Measurements from ENCODE around the gene SLC6A3. TPM values are rescaled to one million over a fixed set of nuclear protein-coding genes. Genes with fewer than 3 reads are reported as not detected.

SLC6A3 gene
- total and polyA plus RNA-seq, 2 of the 13 experiments (the other 11 are each of a cell fraction or from before 2014, with no cell fraction given) = 0.01 TPM; not detected in 1

GRCh38 chr5:1476181-1476966 lies 31.1 kb upstream of the SLC6A3 start:
- FAIRE-seq (no peak), DNase-seq (ENCODE audit: low spot score) (no peak), ATAC-seq (no peak)
- BruUV-seq (replicated peaks) = no TSS peak
- WGBS (ENCODE audit: low lambda C conversion rate) = 98% methylated on average over 15 of the region's 28 CpGs
- Histone ChIP-seq H4K20me1 (ENCODE audit: insufficient read depth, low read length) (peaks cover 9% of the 10 kb centered on the region; the same call in 1 of the 2 replicates), H3K36me3 (replicated peaks in 1 of 2; ENCODE audit: control insufficient read depth in 1 of 2, insufficient read depth in 2 of 2, low read length in 2 of 2) (peaks cover 18 to 64% of the 10 kb centered on the region in 2 experiments), H3K4me3 (replicated peaks in 1 of 3; ENCODE audit: insufficient read depth in 1 of 3, low read depth in 2 of 3, low read length in 3 of 3) (no peak overlapping the region), H2AFZ (ENCODE audit: low read length) (no peak overlapping the region), H3K27ac (ENCODE audit: extremely low read length, insufficient read depth, low read length) (no peak overlapping the region), H3K9ac (ENCODE audit: insufficient read depth, low read depth, low read length) (no peak overlapping the region), H3K27me3 (ENCODE audit: control insufficient read depth in 1 of 2, insufficient read depth in 2 of 2, low read length in 2 of 2) (no peaks in the 10 kb centered on the region), H3K4me2 (ENCODE audit: low read depth, low read length) (no peak overlapping the region), H3K9me3 (ENCODE audit: low read length) (no peaks in the 10 kb centered on the region), H3K79me2 (ENCODE audit: insufficient read depth, low read length) (no peaks in the 10 kb centered on the region), H3K4me1 (ENCODE audit: insufficient read depth, low read length) (peaks cover 11% of the 10 kb centered on the region)
- intact Hi-C loops (cut with micrococcal nuclease; ENCODE audit: unreplicated experiment) = loop anchor here (5.0 kb wide), 1 partner anchor 166 kb away; no protein-coding TSS in a partner anchor
- in situ Hi-C loops (cut with HindIII; ENCODE audit: extremely low pct_ligation_motif_present, low pct_unique_long_range_greater_than_20kb) = no loop called here
- ChIA-PET CTCF (ENCODE audit: low intra/inter-chr PET ratio, low total read pairs) (no interaction called here), POLR2A (no interaction called here)
- TF ChIP-seq ATF3 (CRISPR knock-in tag; IDR thresholded peaks at IDR 0.05) = no peak
- no peak for TF ChIP-seq TEF (CRISPR knock-in tag; IDR thresholded peaks at IDR 0.05)
- TF ChIP-seq MAFK (conservative IDR thresholded peaks at IDR 0.05 in 1 of 2, IDR thresholded peaks at IDR 0.05 in 1 of 2; ENCODE audit: low read length in 2 of 2) = 0 out of 4 replicates have a peak, but pooled peaks of 1 of the 2 experiments have one; percentile 3
- TF ChIP-seq AKAP8 (CRISPR knock-in tag; IDR thresholded peaks at IDR 0.05) = 0 out of 2 replicates have a peak, but pooled peaks have one; percentile 11
- TF ChIP-seq RBM22 (optimal IDR thresholded peaks at IDR 0.05; ENCODE audit: low read length) = peak; percentile 23
- TF ChIP-seq MEF2D (CRISPR knock-in tag; IDR thresholded peaks at IDR 0.05) = no peak
- TF ChIP-seq NR2F6 (IDR thresholded peaks at IDR 0.05) = no peak
- TF ChIP-seq NR2F6 (CRISPR knock-in tag; IDR thresholded peaks at IDR 0.05) = no peak
- TF ChIP-seq ZNF326 (CRISPR knock-in tag; IDR thresholded peaks at IDR 0.05; ENCODE audit: borderline replicate concordance) = no peak
- TF ChIP-seq ZBTB44 (CRISPR knock-in tag; IDR thresholded peaks at IDR 0.05) = no peak
- TF ChIP-seq STAT5B (CRISPR knock-in tag; IDR thresholded peaks at IDR 0.05) = no peak
